Embryonic facial prominence (tissue), 1 donor: ENCODE data around the gene CETP.
"Not testable (repeated sequence)": the region's sequence is repeated elsewhere in the genome, so short reads cannot be mapped to it uniquely, and the experiment has no call there.

Experiments used
- DNase-seq: peaks from one replicate; pipeline ENCODE4 v3.0.0-alpha.2; 2016; ENCODE audit errors: extremely low spot score

Gene CETP

GRCh38 chr16:56933828-56934598, 27.7 kb upstream of the CETP start:
- no peak for DNase-seq

GRCh38 chr16:56934599-56935145, 27.1 kb upstream of the CETP start:
- DNase-seq, result not testable (repeated sequence)

- DNase-seq, result no peak
Measured at GRCh38 chr16:56935201-56935600, 26.5 kb upstream of the CETP start.

- no peak for DNase-seq
Measured at GRCh38 chr16:56936491-56936890, 25.3 kb upstream of the CETP start.

GRCh38 chr16:56936950-56937349, 24.8 kb upstream of the CETP start:
- DNase-seq, result no peak

- DNase-seq, result no peak
Measured at GRCh38 chr16:56938664-56939513, 22.9 kb upstream of the CETP start.

- no peak for DNase-seq
Measured at GRCh38 chr16:56939801-56940200, 21.9 kb upstream of the CETP start.

GRCh38 chr16:56941092-56941491, 20.7 kb upstream of the CETP start:
- DNase-seq, result no peak

GRCh38 chr16:56941856-56942331, 19.9 kb upstream of the CETP start:
- no peak for DNase-seq

- no peak for DNase-seq
Measured at GRCh38 chr16:56943761-56944375, 17.9 kb upstream of the CETP start.

- DNase-seq, result no peak
Measured at GRCh38 chr16:56944954-56945839, 16.6 kb upstream of the CETP start.

GRCh38 chr16:56945847-56946527, 15.8 kb upstream of the CETP start:
- no peak for DNase-seq

- no peak for DNase-seq
Measured at GRCh38 chr16:56946767-56947603, 14.8 kb upstream of the CETP start.

- DNase-seq, result no peak
Measured at GRCh38 chr16:56947604-56947995, 14.2 kb upstream of the CETP start.

- DNase-seq, result no peak
Measured at GRCh38 chr16:56948234-56948633, 13.5 kb upstream of the CETP start.

- DNase-seq, result no peak
Measured at GRCh38 chr16:56950051-56950450, 11.7 kb upstream of the CETP start.

- no peak for DNase-seq
Measured at GRCh38 chr16:56950455-56950854, 11.3 kb upstream of the CETP start.

GRCh38 chr16:56950881-56951771, 10.6 kb upstream of the CETP start:
- no peak for DNase-seq

- no peak for DNase-seq
Measured at GRCh38 chr16:56953006-56953405, 8.7 kb upstream of the CETP start.
